Liver (tissue), 3 donors: ENCODE data around the gene PITPNB.

Experiments used
- ATF3 ChIP-seq: IDR thresholded peaks from 2 replicates; pipeline ENCODE4 v1.6.1; 2016; ENCODE audit warnings: antibody characterized with exemption
- CTCF ChIP-seq: fragments of 150-350 bp; IDR thresholded peaks from 2 replicates; pipeline ENCODE4 v1.5.1; 2017; ENCODE audit warnings: improper control_type of control experiment, low read depth, low read length; ENCODE audit not compliant: missing input control
- EGR1 ChIP-seq, 2 donors: IDR thresholded peaks; 2 replicates each; pipeline ENCODE4 v1.6.1; 2016 to 2018; ENCODE audit warnings: antibody characterized with exemption in 2 of 2, low read depth in 2 of 2
- donor health status: healthy.
- donor health status: healthy.

DNA sequence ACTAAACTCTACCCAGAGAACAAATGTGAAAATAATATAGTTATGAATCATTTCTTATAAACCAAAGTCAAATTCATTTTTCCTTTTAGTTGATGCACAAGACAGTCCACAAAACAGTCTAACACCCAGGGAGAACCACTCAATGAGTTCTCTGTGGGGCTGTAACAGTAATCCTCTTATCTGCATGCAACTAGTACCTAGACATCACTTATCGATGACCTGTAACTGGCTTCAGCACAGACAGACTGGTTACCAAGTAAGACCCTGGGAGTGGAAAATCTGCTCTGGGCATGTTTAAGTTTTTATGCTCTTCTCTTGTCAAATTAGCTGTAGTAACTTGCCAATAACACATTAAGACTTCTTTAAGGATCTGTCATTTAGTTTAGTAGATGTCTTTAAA is 46.6 kb downstream of the PITPNB start:
- TF ChIP-seq EGR1 (IDR thresholded peaks at IDR 0.05; ENCODE audit: low read depth in 2 of 2) (no peak), ATF3 (no peak), CTCF (no peak)
